GM23338 (cell line): ENCODE measurements around the gene FANCF. TPM values are rescaled to one million over a fixed set of nuclear protein-coding genes. Genes with fewer than 3 reads are reported as not detected.

Experiments used
- ATAC-seq: fragments of 200-7000 bp; cut with Tn5 transposase; 3 replicates; pipeline ENCODE4 v1.9.1; 2020
- DNase-seq: peaks from one replicate; pipeline ENCODE4 v3.0.0-alpha.2; 2015; ENCODE audit warnings: low spot score
- H2AFZ ChIP-seq: fragments of 200-600 bp; sonication (generic); 2 replicates; pipeline ENCODE4 v1.8.0; 2016; ENCODE audit warnings: antibody characterized with exemption, mild to moderate bottlenecking, moderate library complexity
- H3F3A ChIP-seq: fragments of 200-600 bp; sonication (generic); replicated peaks from 2 replicates; pipeline ENCODE4 v1.8.0; 2017; ENCODE audit warnings: antibody characterized with exemption, mixed run types, low read depth
- H3K27ac ChIP-seq: fragments of 200-600 bp; sonication (generic); 2 replicates; pipeline ENCODE4 v1.6.1; 2016; ENCODE audit warnings: low read depth
- H3K27me3 ChIP-seq: fragments of 200-600 bp; sonication (generic); 2 replicates; pipeline ENCODE4 v1.8.0; 2016; ENCODE audit warnings: mild to moderate bottlenecking, mixed run types, moderate library complexity; ENCODE audit not compliant: insufficient read depth
- H3K36me3 ChIP-seq: fragments of 200-600 bp; sonication (generic); 2 replicates; pipeline ENCODE4 v1.8.0; 2016; ENCODE audit warnings: mild to moderate bottlenecking; ENCODE audit not compliant: insufficient read depth
- H3K4me1 ChIP-seq: fragments of 200-600 bp; sonication (generic); 2 replicates; pipeline ENCODE4 v1.8.0; 2016; ENCODE audit warnings: mild to moderate bottlenecking, moderate library complexity; ENCODE audit not compliant: insufficient read depth
- H3K4me2 ChIP-seq: fragments of 200-600 bp; sonication (generic); 2 replicates; pipeline ENCODE4 v1.7.1; 2017; ENCODE audit warnings: mixed run types
- H3K4me3 ChIP-seq: fragments of 200-600 bp; sonication (generic); 2 replicates; pipeline ENCODE4 v1.6.1; 2016; ENCODE audit warnings: mixed run types
- H3K79me2 ChIP-seq: fragments of 200-600 bp; sonication (generic); replicated peaks from 2 replicates; pipeline ENCODE4 v1.8.0; 2017; ENCODE audit warnings: mild to moderate bottlenecking; ENCODE audit not compliant: insufficient read depth
- H3K9me2 ChIP-seq: fragments of 200-600 bp; sonication (generic); 2 replicates; pipeline ENCODE4 v1.8.0; 2017; ENCODE audit not compliant: insufficient read depth
- H4K20me1 ChIP-seq: fragments of 200-600 bp; sonication (generic); replicated peaks from 2 replicates; pipeline ENCODE4 v1.8.0; 2017; ENCODE audit warnings: mild to moderate bottlenecking; ENCODE audit not compliant: insufficient read depth
- H3K27ac Mint-ChIP-seq: 2 replicates; pipeline ENCODE4 v1.8.0; 2020; ENCODE audit warnings: inconsistent platforms, mild to moderate bottlenecking, moderate library complexity, mixed read lengths
- H3K27me3 Mint-ChIP-seq: 3 replicates; pipeline ENCODE4 v1.8.0; 2022; ENCODE audit warnings: low read depth, mild to moderate bottlenecking, moderate library complexity, mixed read lengths, inconsistent platforms; ENCODE audit not compliant: insufficient read depth, poor library complexity
- H3K36me3 Mint-ChIP-seq: 3 replicates; pipeline ENCODE4 v1.8.0; 2021; ENCODE audit warnings: low read depth, mild to moderate bottlenecking, inconsistent platforms, moderate library complexity, mixed read lengths
- H3K4me1 Mint-ChIP-seq: 3 replicates; pipeline ENCODE4 v1.8.0; 2020; ENCODE audit warnings: mild to moderate bottlenecking, inconsistent platforms, mixed read lengths
- H3K4me3 Mint-ChIP-seq: 3 replicates; pipeline ENCODE4 v1.8.0; 2021; ENCODE audit warnings: moderate library complexity, mild to moderate bottlenecking, inconsistent platforms, mixed read lengths
- H3K9me3 Mint-ChIP-seq: 3 replicates; pipeline ENCODE4 v1.8.0; 2020; ENCODE audit warnings: moderate library complexity, mild to moderate bottlenecking, inconsistent platforms, mixed read lengths
- CTCF ChIP-seq, 2 experiments: fragments of 200-600 bp in 1 of 2; sonication (generic) in 1 of 2; conservative IDR thresholded peaks; 2 replicates each; pipeline versions ENCODE4 v1.5.1 to v1.6.1; 2016 to 2017; ENCODE audit warnings: antibody characterized with exemption in 2 of 2, low read depth in 2 of 2, mild to moderate bottlenecking in 2 of 2, moderate library complexity in 1 of 2
- ETS1 ChIP-seq: IDR thresholded peaks from 2 replicates; pipeline ENCODE4 v1.6.1; 2016; ENCODE audit warnings: antibody characterized with exemption
- EZH2 ChIP-seq: fragments of 200-600 bp; sonication (generic); IDR thresholded peaks from one replicate; pipeline ENCODE4 v1.8.0; 2017; ENCODE audit warnings: antibody characterized with exemption, mild to moderate bottlenecking, low read depth; ENCODE audit not compliant: unreplicated experiment
- EZH2phosphoT487 ChIP-seq: fragments of 200-600 bp; sonication (generic); IDR thresholded peaks from one replicate; pipeline ENCODE4 v1.8.1; 2018; ENCODE audit warnings: antibody characterized with exemption; ENCODE audit not compliant: unreplicated experiment
- JUNB ChIP-seq: IDR thresholded peaks from one replicate; pipeline ENCODE4 v1.6.1; 2016; ENCODE audit warnings: antibody characterized with exemption; ENCODE audit not compliant: unreplicated experiment
- NANOG ChIP-seq: IDR thresholded peaks from 2 replicates; pipeline ENCODE4 v1.6.1; 2016; ENCODE audit warnings: antibody characterized with exemption, borderline replicate concordance
- POLR2AphosphoS5 ChIP-seq: IDR thresholded peaks from 2 replicates; pipeline ENCODE4 v1.6.1; 2016; ENCODE audit warnings: antibody characterized with exemption, low read depth
- REST ChIP-seq: IDR thresholded peaks from one replicate; pipeline ENCODE4 v1.6.1; 2018; ENCODE audit warnings: antibody characterized with exemption; ENCODE audit not compliant: unreplicated experiment
- STAT1 ChIP-seq: IDR thresholded peaks from one replicate; pipeline ENCODE4 v1.6.1; 2016; ENCODE audit warnings: antibody characterized with exemption; ENCODE audit not compliant: unreplicated experiment
- ZNF114 ChIP-seq: fragments of 250-450 bp; sonication (Bioruptor Pico); IDR thresholded peaks from 2 replicates; pipeline ENCODE4 v1.5.0; 2020; ENCODE audit warnings: mild to moderate bottlenecking, moderate library complexity
- ZNF331 ChIP-seq: fragments of 250-450 bp; sonication (Bioruptor Pico); IDR thresholded peaks from 2 replicates; pipeline ENCODE4 v1.5.0; 2020; ENCODE audit warnings: low read depth, mild to moderate bottlenecking, moderate library complexity
- ZNF462 ChIP-seq: fragments of 250-450 bp; sonication (Bioruptor Pico); IDR thresholded peaks from 2 replicates; pipeline ENCODE4 v1.5.0; 2020; ENCODE audit warnings: mild to moderate bottlenecking, moderate library complexity
- polyA plus RNA-seq: library from polyadenylated mRNA; unstranded; fragments of >200 nt; fragmentation: Nextera tagmentation; extraction: Ambion mirVana; gene quantifications from 2 replicates; pipeline ENCODE4 v1.2.1, GENCODE V29; 2016
- total RNA-seq: library from RNA; depleted of rRNA; stranded (reverse); fragments of >200 nt; shearing (Covaris generic); gene quantifications from 2 replicates; pipeline ENCODE4 v1.2.3, GENCODE V29; 2014

Gene FANCF
- total and polyA plus RNA-seq, 2 experiments from 2014 or later = 17.0 to 31.8 TPM

- H3K4me1 Mint-ChIP-seq = no peaks in the 10 kb centered on the region
- Histone ChIP-seq H3K36me3 (no peaks in the 10 kb centered on the region), H3K79me2 (no peaks in the 10 kb centered on the region), H4K20me1 (no peaks in the 10 kb centered on the region), H2AFZ (no peak overlapping the region), H3K4me1 (no peaks in the 10 kb centered on the region), H3F3A (no peaks in the 10 kb centered on the region), H3K27ac (no peak overlapping the region), H3K4me2 (no peak overlapping the region), H3K9me2 (no peaks in the 10 kb centered on the region), H3K27me3 (no peaks in the 10 kb centered on the region), H3K4me3 (no peak overlapping the region)
- TF ChIP-seq CTCF (conservative IDR thresholded peaks at IDR 0.05; ENCODE audit: low read depth in 2 of 2) = no peak
- no peak for TF ChIP-seq ZNF114
- TF ChIP-seq REST = no peak
- TF ChIP-seq ZNF331 (CRISPR knock-in tag) = no peak
- TF ChIP-seq STAT1 = no peak
- TF ChIP-seq EZH2phosphoT487 = no peak
- TF ChIP-seq ETS1 = no peak
- no peak for TF ChIP-seq POLR2AphosphoS5
- TF ChIP-seq NANOG = no peak
- TF ChIP-seq ZNF462 (CRISPR knock-in tag) = no peak
- no peak for TF ChIP-seq EZH2
- TF ChIP-seq JUNB = no peak
- no peaks in the 10 kb centered on the region for H3K27me3 Mint-ChIP-seq
- H3K36me3 Mint-ChIP-seq = no peaks in the 10 kb centered on the region
- ATAC-seq (peak; percentile 28; the same call in 1 of the 3 replicates), DNase-seq (peak; percentile 17)
- H3K27ac Mint-ChIP-seq = no peak overlapping the region
- H3K4me3 Mint-ChIP-seq = no peak overlapping the region
- no peaks in the 10 kb centered on the region for H3K9me3 Mint-ChIP-seq
These were observed 41.6 kb downstream of the FANCF start for GRCh38 chr11:22583963-22584492.
